GM21367 (cell line): ENCODE results near the gene SMAD2.
A peak's percentile ranks its signal among the peaks of the same experiment; 100 is the strongest.
"Not testable (repeated sequence)": the region's sequence is repeated elsewhere in the genome, so short reads cannot be mapped to it uniquely, and the experiment has no call there.

Experiments used
- ATAC-seq: cut with Tn5 transposase; IDR thresholded peaks from one replicate; pipeline ENCODE4 v1.9.1; 2021; ENCODE audit not compliant: unreplicated experiment

SMAD2 gene

DNA sequence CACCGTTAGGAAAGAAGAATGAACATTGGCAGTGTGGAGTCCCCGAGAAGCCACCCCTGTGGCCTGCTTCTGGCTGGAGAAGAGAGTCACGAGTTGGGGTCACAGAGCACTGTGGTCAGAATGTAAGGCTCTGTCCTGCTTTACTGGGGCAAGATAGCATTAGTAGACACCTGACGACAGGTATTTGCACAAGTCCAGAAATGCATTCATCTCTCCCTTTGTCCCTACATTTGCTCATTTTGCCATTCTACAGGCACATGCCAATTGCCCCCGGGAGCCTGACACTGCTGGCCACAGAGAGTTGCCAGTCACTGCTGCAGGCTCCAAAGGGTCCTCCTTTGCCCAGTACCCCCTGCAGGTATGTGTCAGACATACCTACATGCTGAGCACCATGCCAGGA, 133.3 kb downstream of the SMAD2 start:
- ATAC-seq, result no peak

GRCh38 chr18:47795434-47795814, 135.0 kb downstream of the SMAD2 start:
- no peak for ATAC-seq

DNA sequence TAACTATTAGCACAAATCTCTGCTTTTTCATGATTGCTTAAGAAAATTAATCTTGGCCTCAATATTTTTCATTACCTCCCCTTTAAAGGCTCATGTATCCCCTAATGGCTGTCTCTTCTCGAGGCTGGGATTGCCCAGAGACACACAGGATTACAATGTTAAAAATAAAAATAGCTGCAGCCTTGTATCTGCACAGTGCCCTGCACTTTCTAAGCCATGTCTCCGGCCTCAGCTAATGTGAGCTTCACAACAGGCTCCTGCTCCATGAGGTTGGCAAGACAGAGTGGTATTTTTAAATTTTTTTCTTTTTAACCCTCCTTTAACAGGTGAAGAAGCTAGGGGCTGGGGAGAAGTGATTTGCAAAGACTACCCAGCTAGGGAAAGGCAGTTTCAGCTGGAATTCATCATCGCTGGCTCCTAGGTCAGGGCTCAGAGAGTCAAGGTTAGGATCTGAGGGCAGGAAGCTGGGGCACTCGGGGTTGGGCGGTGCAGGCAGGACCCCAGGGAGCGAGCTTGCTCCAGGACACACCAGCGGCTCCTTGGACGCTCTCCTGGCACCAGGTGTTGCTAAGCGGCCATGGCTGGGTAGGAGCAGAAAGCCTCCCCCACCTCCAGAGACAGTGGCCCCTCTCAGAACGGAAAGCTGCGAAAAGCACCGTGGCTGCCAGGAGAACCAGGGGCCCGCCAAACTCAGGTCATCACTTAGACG, 135.6 kb downstream of the SMAD2 start:
- no peak for ATAC-seq

DNA sequence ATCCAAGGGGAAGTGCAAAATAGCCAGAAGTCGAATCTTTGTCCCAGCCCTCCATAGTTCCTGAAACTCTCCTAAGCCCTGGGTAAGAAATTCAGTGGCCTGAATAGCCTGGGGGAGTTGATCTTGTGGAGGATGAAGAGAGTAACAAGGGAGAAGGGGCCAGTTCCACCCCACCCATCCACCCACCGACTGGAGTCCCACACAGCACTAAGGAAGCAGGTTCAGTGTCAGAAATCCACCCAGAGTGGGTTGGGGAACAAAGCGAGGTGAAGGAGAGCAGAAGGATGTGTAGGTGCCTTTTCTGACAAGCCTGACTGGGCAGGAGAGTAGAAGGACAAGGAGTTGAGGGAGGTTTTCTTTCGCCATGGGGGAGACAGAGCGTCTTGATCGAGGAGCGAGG, 136.8 kb downstream of the SMAD2 start:
- ATAC-seq, result no peak

- ATAC-seq, result no peak
Measured at GRCh38 chr18:47791461-47791985, 138.9 kb downstream of the SMAD2 start.

DNA sequence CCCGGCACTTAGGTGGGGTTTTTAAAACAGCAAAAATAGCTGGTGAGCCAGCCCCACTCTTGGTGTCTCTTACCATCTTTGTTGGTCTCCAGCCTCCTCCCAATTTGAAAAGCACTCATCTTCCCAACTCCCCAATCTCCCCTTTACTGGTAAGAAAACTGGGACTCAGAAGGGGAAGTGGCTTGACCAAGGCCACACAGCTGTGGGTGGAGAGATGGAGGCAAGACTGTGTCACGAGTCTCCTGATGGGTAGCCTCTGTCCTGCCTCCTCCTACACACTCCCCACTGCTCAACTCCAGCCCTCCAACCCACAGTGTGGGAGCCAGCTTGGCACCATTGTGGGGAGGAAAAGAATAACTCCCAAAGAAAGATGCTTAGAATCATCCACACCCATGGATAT, 140.4 kb downstream of the SMAD2 start:
- no peak for ATAC-seq

DNA sequence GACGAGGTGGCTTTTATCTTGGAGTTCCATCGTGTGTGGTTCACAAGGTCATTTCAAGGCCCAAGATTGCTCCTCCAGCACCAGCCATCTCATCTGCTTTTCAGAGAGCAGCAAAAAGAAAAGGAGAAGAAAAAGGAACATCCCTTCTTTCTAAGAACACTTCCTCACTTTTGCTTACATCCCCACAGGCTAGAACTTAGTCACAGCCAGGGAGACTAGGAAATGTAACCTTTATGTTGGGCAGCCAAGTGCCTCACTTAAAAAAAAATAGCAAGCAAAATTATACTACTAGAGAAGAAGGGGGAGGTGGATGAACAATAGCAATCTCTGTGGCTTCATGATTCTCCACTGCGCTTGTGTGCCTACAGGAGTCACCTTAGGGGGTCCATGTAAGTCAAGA, 141.8 kb downstream of the SMAD2 start:
- no peak for ATAC-seq

GRCh38 chr18:47781561-47781960, 148.9 kb downstream of the SMAD2 start:
- ATAC-seq, result no peak

DNA sequence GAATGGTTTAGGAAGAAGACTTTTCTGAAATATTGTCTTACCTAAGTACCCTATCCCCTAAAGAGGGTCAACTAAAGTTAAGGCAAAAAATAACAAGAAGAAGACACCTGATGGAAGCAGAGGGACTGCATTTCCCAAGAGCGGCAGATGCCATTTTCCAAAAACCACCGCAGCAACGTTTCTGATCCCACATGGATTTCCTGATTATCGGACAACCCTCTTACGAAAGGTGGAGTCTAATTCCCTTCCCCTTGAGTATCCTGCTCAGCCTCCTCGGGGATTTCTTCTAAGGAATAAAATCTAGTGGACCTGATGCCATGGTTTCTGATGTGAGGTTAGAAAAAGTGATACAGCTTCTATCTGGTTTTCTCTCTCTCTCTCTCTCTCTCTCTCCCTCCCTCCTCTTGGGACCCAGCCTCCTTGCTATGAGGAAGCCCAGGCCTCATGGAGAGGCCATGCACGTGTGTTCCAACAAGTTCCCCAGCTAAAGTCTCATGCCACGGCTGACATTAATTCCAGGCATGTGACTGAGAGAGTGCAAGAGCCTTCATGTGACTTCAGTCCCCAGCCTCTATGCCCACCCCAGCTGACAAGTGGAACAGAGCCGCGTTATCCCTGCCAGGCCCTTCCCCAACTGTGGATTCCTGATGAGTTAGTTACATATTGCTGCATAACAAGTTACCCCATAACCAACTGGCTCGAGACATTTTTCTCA, 150.3 kb downstream of the SMAD2 start:
- ATAC-seq, result no peak

- no peak for ATAC-seq
Measured at GRCh38 chr18:47779381-47779780, 151.1 kb downstream of the SMAD2 start.

DNA sequence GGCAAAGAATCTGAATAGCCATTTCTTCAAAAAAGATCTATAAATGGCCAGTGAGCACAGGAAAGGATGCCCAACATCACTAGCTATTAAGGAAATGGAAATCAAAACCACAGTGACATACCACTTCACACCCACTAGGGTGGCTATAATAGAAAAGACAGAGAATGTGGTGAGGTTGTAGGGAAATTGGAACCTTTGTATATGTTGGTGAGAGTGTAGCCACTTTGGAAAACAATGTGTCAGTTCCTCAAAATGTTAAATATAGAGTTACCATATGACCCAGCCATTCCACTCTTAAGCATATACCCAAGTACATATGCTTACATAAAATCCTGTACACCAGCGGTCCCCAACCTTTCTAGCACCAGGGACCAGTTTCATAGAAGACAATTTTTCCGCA, 152.8 kb downstream of the SMAD2 start:
- ATAC-seq, result no peak

DNA sequence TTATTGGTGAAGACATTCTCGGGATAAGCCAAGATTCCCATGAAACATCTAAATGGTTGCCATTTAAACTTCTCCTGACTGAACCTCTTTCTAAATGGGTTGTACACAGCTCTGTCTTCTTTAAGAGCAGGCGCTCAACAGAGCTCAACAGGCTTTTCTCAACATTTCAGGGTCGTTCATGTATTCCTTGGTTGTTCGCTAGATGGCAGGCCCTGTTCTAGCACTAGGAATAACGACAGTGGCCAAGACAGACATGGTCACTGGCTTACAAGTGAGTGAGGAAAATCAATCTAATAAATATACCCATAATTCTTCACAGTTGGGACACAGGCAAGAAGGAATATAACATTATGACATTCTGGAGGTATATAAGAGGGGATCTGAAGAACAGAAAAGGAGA, 154.5 kb downstream of the SMAD2 start:
- ATAC-seq, result no peak

DNA sequence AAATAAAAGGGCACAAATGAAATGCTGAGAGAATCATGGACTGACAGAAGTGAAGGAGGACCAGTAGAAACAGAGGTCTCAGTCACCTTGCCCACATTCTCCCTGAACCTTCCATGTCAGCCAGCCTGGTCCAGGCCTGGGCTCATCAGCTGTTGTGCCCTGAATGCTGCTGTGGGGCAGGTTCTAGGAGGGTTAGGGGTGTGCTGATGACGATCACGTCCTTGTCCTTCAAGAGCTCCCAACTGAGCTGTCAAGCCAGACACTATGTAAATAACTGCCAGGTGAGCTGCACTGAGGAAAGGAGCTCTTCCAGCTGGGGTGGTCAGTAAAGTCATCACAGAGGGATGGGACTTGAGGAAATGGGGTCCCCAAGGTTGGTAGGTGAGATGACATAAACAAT, 156.5 kb downstream of the SMAD2 start:
- ATAC-seq, result no peak

DNA sequence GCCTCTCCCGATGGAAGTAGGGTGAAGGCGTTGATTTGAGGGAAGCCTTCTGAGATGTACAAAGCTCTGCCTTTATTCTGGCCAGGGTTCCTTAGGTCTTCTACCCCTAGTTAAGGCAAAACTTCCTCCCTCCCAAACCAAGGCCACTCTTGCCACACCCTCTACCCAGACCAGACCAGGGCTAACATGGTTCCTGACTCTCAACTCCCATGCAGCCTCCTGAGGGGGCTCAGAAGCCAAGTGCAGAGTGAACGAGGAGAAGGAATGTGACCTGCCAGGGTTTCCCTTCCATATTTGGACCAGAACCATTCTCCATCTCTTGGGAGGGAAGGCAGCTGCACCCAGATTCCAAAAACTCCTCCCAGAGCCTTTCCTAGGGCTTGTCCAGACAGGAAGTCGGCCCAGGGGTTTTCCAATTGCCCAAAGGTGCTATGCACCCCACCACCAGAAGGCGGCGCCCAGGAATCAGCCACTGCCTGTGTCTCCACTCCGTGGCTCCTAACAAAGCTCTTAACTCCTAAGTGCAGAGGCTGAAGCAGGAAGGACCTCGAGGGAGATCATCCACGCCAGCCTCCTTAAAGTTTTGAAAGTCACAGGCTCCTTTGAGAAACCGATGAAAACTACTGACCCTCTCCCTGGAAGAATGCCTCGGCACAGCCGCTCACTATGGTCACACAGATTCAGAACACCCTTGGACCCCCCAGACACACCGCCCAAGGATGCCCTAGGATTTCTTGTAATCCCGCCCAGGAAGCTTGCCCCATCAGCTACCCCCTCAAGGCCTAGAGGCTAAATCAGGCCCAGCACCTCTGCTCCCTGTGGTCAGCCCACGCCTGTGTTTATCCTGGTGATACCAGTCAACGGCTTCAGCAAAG, 157.8 kb downstream of the SMAD2 start:
- ATAC-seq, result peak; percentile 53

- ATAC-seq, result no peak
Measured at GRCh38 chr18:47771922-47772321, 158.5 kb downstream of the SMAD2 start.

- ATAC-seq, result no peak
Measured at GRCh38 chr18:47767699-47768098, 162.8 kb downstream of the SMAD2 start.

GRCh38 chr18:47767198-47767597, 163.3 kb downstream of the SMAD2 start:
- not testable (repeated sequence) for ATAC-seq
